IPS-15b (cell line): ENCODE measurements around the gene RAPGEF1.
"Not testable (repeated sequence)": the region's sequence is repeated elsewhere in the genome, so short reads cannot be mapped to it uniquely, and the experiment has no call there.

Source experiments
- H3K27me3 ChIP-seq: one replicate; pipeline ENCODE4 v1.6.1; 2013; ENCODE audit warnings: low read length; ENCODE audit not compliant: control insufficient read depth, insufficient read depth
- H3K36me3 ChIP-seq: one replicate; pipeline ENCODE4 v1.6.1; 2013; ENCODE audit warnings: low read length; ENCODE audit not compliant: control insufficient read depth, insufficient read depth
- H3K4me1 ChIP-seq: one replicate; pipeline ENCODE4 v1.6.1; 2013; ENCODE audit warnings: mild to moderate bottlenecking, low read length; ENCODE audit not compliant: control insufficient read depth, insufficient read depth
- H3K4me3 ChIP-seq: one replicate; pipeline ENCODE4 v1.5.1; 2013; ENCODE audit warnings: low read depth, low read length
- H3K9ac ChIP-seq: one replicate; pipeline ENCODE4 v1.6.1; 2013; ENCODE audit warnings: low read depth, mild to moderate bottlenecking, low read length
- H3K9me3 ChIP-seq: one replicate; pipeline ENCODE4 v1.6.1; 2013; ENCODE audit warnings: mild to moderate bottlenecking, low read length; ENCODE audit not compliant: control insufficient read depth, insufficient read depth

Gene RAPGEF1

DNA sequence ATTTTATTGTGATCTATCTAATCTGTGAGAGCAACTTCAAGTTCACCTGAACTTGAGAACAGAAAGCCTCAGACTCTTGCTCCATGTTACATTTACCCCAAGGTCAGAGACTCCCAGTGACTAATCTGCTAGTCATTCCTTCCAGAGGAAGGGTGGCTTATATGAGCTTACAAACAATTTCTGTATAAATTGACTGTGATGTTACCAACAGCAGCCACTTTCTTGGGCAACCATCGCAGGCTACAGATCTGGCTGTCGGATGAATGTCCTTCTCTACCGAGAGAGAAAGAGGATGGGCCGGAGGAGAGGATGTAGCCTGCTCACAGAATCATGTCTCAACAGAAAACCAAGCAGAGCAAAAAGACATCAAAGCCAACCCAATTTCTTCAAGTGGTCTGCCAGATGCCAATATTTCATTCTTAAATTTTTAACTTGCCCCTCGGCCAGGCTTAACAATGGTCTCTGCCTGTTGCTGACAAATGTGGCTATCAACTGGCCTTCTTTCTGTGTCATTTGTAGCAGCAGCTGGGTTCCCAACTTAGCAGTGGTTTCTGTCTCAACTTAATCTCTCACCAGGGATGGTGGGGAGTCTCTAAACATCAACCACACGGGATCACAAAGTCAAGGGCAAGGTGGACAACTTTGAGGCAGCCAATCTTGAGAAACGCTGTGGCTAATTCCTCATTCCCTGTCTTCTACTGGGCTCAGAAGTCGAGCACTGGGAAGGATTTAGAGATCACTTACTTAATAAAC is 81.3 kb downstream of the RAPGEF1 start:
- peaks cover 20% of the 10 kb centered on the region for H3K4me1 ChIP-seq
- H3K9me3 ChIP-seq, result no peaks in the 10 kb centered on the region
- H3K9ac ChIP-seq, result no peak overlapping the region

DNA sequence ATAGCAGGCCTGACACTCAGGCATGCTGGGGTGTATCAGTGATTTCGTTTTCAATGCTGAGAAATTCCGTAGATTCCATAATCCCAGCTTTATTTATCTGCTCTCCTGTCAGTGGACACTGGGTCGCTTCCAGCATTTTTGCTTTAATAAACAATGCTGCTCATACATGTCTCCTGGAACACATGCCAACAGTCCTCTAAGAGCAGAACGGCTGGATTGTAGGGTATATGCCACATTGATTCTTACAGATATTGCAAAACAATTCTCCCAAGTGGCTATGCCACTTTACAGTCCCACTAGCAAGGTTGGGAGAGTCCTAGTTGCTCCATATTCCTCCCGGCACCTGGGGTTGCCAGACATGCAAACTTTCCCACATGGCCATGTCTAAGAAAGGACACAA is 81.9 kb downstream of the RAPGEF1 start:
- Histone ChIP-seq H3K36me3 (no peaks in the 10 kb centered on the region), H3K27me3 (no peaks in the 10 kb centered on the region), H3K9me3 (no peaks in the 10 kb centered on the region), H3K9ac (no peak overlapping the region), H3K4me1 (peaks cover 20% of the 10 kb centered on the region), H3K4me3 (no peak overlapping the region)

More for the DNA sequence above, 81.3 kb downstream of the RAPGEF1 start:
- Histone ChIP-seq H3K4me3 (no peak overlapping the region), H3K27me3 (no peaks in the 10 kb centered on the region), H3K36me3 (no peaks in the 10 kb centered on the region)

DNA sequence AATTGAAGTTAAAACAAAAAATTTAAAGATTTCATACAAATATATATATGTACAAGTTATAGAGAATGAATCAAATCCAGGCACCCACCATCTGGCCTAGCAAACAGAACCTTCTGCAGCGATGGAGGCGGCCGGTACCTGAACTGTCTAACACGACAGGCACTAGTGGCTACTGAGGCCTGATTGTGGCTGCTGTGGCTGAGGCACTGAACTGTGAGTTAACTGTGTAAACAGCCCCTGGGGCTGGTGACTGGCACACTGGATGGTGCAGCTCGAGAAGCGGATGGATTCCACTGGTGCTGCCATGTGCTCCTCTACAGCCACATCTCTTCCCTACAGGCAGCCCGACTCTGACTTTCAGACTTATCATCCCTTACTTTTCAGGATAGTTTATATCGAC is 82.4 kb downstream of the RAPGEF1 start:
- Histone ChIP-seq H3K36me3 (no peaks in the 10 kb centered on the region), H3K9ac (no peak overlapping the region), H3K4me3 (no peak overlapping the region), H3K9me3 (no peaks in the 10 kb centered on the region), H3K4me1 (peaks cover 20% of the 10 kb centered on the region), H3K27me3 (no peaks in the 10 kb centered on the region)

DNA sequence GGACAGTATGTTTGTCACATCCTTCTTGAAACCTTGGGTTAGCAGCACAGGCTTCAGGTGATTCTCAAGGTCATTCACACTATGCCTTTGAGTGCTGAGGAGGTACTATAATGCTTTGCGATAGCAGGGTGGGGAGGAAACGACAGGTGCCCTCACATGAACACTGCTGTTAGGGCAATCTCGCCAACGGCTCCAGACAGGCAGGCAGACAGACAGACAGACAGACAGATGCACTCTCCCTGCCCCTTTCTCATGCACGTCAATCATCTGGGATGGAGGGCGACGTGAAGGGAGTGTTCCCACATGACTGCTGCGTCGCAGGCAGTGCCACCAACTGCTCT is 82.9 kb downstream of the RAPGEF1 start:
- Histone ChIP-seq H3K4me1 (peaks cover 20% of the 10 kb centered on the region), H3K27me3 (no peaks in the 10 kb centered on the region), H3K4me3 (no peak overlapping the region), H3K36me3 (no peaks in the 10 kb centered on the region), H3K9me3 (no peaks in the 10 kb centered on the region), H3K9ac (no peak overlapping the region)

DNA sequence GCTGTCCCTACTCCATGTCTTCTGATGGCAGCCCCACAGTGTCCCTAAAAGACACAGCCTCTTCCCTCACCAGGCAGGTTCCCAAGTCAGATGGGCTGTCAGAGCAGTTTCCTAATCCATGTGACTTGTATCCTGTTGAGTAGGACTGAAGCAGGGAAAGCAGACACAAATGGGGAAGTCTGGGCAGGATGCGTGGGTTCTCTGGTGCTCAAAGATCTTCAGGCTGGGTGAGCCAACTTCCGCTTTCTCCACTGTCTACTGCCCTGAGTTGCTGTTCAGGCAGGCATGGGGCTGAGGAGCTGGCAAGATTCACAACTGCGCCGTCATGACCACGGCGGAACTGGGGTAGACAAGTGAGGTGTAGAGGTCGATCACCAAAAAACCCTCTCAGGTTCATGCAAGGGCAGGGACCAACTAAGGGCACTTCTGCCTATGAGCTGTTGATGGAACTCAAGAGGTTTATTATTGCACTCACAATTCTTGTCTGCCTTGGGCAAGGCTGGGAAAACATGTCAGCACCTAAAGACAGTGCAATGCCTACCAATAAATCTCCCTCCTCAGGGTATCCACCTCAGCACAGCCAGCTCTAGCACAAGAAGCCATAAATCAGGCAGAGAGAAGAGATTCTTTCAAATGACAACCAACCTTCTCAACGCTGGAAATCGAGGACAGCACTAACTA is 83.4 kb downstream of the RAPGEF1 start:
- no peaks in the 10 kb centered on the region for H3K9me3 ChIP-seq
- no peak overlapping the region for H3K9ac ChIP-seq
- H3K4me1 ChIP-seq, result peaks cover 20% of the 10 kb centered on the region
- H3K4me3 ChIP-seq, result no peak overlapping the region
- no peaks in the 10 kb centered on the region for H3K27me3 ChIP-seq
- H3K36me3 ChIP-seq, result no peaks in the 10 kb centered on the region

DNA sequence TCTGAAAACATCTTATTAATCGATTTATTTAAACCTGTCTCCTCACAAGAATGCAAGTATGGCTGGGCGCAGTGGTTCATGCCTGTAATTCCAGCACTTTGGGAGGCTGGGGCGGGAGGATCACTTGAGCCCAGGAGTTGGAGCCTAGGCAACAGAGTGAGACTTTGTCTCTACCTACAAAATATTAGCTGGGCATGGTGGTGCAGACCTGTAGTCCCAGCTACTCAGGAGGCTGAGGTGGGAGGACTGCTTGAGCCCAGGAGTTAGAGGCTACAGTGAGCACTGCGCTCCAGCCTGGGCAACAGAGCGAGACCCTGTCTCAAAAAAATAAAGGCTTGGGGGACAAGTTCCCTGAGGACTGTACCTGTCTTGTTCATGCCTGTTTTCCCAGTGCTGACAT is 85.5 kb downstream of the RAPGEF1 start:
- H3K9me3 ChIP-seq, H3K36me3 ChIP-seq, H3K4me1 ChIP-seq, H3K4me3 ChIP-seq, H3K9ac ChIP-seq, H3K27me3 ChIP-seq: not testable (repeated sequence)

DNA sequence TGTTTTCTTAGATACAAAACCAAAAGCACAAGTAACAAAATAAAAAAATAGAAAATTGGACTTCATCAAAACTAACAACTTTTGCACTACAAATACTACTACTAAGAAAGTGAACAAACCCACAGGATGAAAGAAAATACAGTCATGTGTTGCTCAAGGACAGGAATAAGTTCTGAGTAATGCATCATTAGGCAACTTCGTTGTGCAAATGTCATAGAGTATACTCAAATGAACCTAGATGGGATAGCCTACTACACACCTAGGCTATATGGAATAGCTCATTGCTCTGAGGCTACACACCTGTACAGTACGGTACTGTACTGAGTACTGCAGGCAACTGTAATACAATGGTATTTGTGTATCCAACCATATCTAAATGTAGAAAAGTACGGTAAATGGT is 88.3 kb downstream of the RAPGEF1 start:
- peaks cover 3% of the 10 kb centered on the region for H3K36me3 ChIP-seq
- H3K4me1 ChIP-seq, result peaks cover 4% of the 10 kb centered on the region
- H3K9ac ChIP-seq, result no peak overlapping the region
- no peak overlapping the region for H3K4me3 ChIP-seq
- no peaks in the 10 kb centered on the region for H3K27me3 ChIP-seq
- no peaks in the 10 kb centered on the region for H3K9me3 ChIP-seq

DNA sequence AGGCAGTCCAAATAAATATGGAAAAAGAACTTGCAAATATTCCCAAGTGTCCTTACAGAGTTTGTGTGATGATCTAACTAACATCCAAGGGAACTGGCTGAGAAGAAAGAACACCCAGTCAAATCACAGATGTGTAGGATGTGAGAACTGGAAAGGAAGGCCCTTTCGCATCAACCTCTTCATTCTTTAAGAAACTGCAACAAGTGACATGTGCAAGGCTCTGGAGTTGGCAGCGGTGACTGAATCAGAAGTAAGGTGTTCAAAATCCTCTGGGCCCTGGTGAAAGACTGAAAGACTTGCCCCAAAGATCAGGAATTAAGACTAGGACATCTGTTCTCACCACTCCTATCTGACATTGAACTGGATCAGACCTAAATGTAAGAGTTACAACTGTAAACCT is 88.7 kb downstream of the RAPGEF1 start:
- H3K36me3 ChIP-seq, result peaks cover 3% of the 10 kb centered on the region
- H3K4me1 ChIP-seq, result peaks cover 4% of the 10 kb centered on the region
- H3K9me3 ChIP-seq, result no peaks in the 10 kb centered on the region
- no peaks in the 10 kb centered on the region for H3K27me3 ChIP-seq
- H3K4me3 ChIP-seq, result no peak overlapping the region
- H3K9ac ChIP-seq, result no peak overlapping the region

DNA sequence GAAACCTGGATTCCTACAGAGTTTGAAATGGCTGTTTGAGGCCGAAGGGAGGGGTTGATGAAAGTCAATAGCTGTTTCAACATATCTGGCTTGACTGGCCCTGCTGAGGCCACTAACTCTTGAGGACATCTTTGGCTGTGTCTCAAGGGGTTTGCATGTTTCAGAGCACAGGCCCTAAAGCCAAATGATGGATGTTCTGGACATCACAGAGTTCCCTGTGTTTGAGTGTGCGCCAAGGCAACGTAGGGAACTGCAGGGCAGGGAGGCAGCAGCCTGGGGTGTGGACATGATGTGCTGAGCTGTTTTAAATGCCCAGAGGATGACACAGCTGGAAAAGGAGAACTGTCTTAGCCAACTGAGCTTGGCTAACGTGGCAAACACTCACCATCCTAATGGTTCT is 89.6 kb downstream of the RAPGEF1 start:
- Histone ChIP-seq H3K4me1 (peaks cover 4% of the 10 kb centered on the region), H3K4me3 (no peak overlapping the region), H3K27me3 (no peaks in the 10 kb centered on the region), H3K9ac (no peak overlapping the region), H3K9me3 (no peaks in the 10 kb centered on the region), H3K36me3 (peaks cover 3% of the 10 kb centered on the region)

DNA sequence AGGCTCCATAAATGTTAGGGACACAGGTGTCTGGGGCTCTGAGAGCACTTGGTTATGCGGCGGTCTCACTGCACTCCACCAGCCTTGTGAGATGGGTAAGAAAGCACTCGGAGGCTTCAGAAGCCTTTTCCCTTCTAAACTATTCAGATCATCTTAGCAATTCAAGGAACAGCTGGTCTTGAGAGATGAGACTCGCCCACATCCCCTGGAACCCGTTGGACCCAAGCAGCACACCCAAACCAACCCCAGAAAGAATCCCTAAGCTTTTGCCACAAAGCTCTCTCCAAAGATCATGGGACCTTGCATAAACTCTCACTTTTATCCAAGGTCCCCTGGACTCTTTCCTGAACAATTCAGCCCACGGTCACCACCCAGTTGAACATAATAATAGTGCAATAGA is 90.2 kb downstream of the RAPGEF1 start:
- H3K4me3 ChIP-seq, result no peak overlapping the region
- H3K4me1 ChIP-seq, result no peaks in the 10 kb centered on the region
- H3K9me3 ChIP-seq, result no peaks in the 10 kb centered on the region
- no peaks in the 10 kb centered on the region for H3K27me3 ChIP-seq
- H3K36me3 ChIP-seq, result peaks cover 3% of the 10 kb centered on the region
- no peak overlapping the region for H3K9ac ChIP-seq

DNA sequence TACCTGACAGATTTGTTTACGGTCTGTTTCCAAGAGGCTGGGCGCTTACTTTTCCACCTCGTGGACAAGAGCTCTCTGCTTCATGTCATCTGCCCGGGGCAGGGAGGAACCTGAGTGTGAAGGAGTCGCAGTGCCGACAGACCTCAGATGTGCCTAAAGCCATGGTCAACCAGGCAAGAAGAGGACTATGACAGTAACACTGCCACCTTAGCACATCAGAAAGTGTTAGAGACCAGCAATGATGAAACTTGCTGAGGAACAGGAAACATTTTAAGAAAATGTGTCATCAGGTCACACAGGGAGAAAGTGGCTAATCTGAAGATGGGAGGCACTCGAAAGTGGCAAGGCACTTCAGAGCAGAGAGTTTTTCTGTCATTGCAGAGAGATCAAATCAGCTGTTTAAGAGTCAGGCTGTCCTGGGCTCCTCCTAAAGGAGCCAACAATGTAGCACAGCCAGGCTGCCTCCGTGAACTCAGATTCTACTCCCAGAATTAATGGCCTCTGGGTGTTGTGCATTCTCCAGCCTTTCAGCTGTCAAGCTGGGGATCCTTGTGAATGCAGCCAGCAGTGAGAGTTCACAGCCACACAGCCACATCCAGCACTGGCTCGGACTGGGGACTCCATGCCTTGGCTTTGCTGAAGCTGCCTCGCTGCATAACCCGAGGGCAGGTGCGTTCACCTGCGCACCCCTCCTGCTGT is 94.6 kb downstream of the RAPGEF1 start:
- H3K36me3 ChIP-seq, result peaks cover under 1% of the 10 kb centered on the region
- no peak overlapping the region for H3K9ac ChIP-seq
- no peak overlapping the region for H3K4me3 ChIP-seq
- H3K27me3 ChIP-seq, result no peaks in the 10 kb centered on the region
- H3K9me3 ChIP-seq, result no peaks in the 10 kb centered on the region
- H3K4me1 ChIP-seq, result peaks cover under 1% of the 10 kb centered on the region
